PC-9 (cell line): ENCODE measurements around the gene PTPRG. TPM values are rescaled to one million over a fixed set of nuclear protein-coding genes. Genes with fewer than 3 reads are reported as not detected.

Experiments used
- BruUV-seq: library from RNA; stranded (reverse); fragments of 400-500 nt; replicated peaks from 2 replicates; lab custom pipeline; 2021; lab: Mats Ljungman, UMichigan
- CTCF ChIA-PET: fragments of 300-600 bp; sonication (Branson Sonifier 250); formaldehyde crosslinking; loops from one replicate; lab custom pipeline; 2022; ENCODE audit warnings: antibody characterized with exemption; lab: Charles Lee
- POLR2A ChIA-PET: fragments of 300-600 bp; sonication (Branson Sonifier 250); formaldehyde crosslinking; loops from one replicate; lab custom pipeline; 2022; ENCODE audit warnings: antibody characterized with exemption; ENCODE audit not compliant: unreplicated experiment; lab: Charles Lee
- DNase-seq, 2 experiments: peaks; one replicate each; pipeline versions ENCODE4 v3.0.0 to v3.0.0-alpha.2; 2015 to 2022; ENCODE audit warnings: mixed read lengths in 1 of 2
- H2AFZ ChIP-seq: fragments of 200-600 bp; sonication (generic); 2 replicates; pipeline ENCODE4 v1.8.1; 2017; ENCODE audit warnings: antibody characterized with exemption
- H3F3A ChIP-seq: fragments of 200-600 bp; sonication (generic); 2 replicates; pipeline ENCODE4 v1.8.1; 2017; ENCODE audit warnings: antibody characterized with exemption, mild to moderate bottlenecking, low read depth; ENCODE audit not compliant: insufficient read depth
- H3K27ac ChIP-seq: fragments of 200-600 bp; sonication (generic); 2 replicates; pipeline ENCODE4 v1.6.1; 2016; ENCODE audit warnings: mixed run types
- H3K27me3 ChIP-seq: fragments of 200-600 bp; sonication (generic); 2 replicates; pipeline ENCODE4 v1.6.1; 2016; ENCODE audit warnings: low read depth, mixed run types; ENCODE audit not compliant: insufficient read depth
- H3K36me3 ChIP-seq: fragments of 200-600 bp; sonication (generic); 2 replicates; pipeline ENCODE4 v1.6.1; 2016; ENCODE audit warnings: low read depth, mixed run types
- H3K4me1 ChIP-seq: fragments of 200-600 bp; sonication (generic); replicated peaks from 2 replicates; pipeline ENCODE4 v1.6.1; 2016; ENCODE audit warnings: mixed run types; ENCODE audit not compliant: insufficient read depth
- H3K4me2 ChIP-seq: fragments of 200-600 bp; sonication (generic); 2 replicates; pipeline ENCODE4 v1.6.1; 2017; ENCODE audit warnings: mixed run types
- H3K4me3 ChIP-seq: fragments of 200-600 bp; sonication (generic); 2 replicates; pipeline ENCODE4 v1.6.1; 2016; ENCODE audit warnings: mixed run types
- H3K79me2 ChIP-seq: fragments of 200-600 bp; sonication (generic); 2 replicates; pipeline ENCODE4 v1.6.1; 2017; ENCODE audit warnings: low read depth, mixed run types
- H3K9me2 ChIP-seq: fragments of 200-600 bp; sonication (generic); 2 replicates; pipeline ENCODE4 v1.8.1; 2017; ENCODE audit warnings: mild to moderate bottlenecking; ENCODE audit not compliant: insufficient read depth
- H3K9me3 ChIP-seq: fragments of 200-600 bp; sonication (generic); 2 replicates; pipeline ENCODE4 v1.8.1; 2016; ENCODE audit warnings: low read depth; ENCODE audit not compliant: insufficient read depth
- H4K20me1 ChIP-seq: fragments of 200-600 bp; sonication (generic); 2 replicates; pipeline ENCODE4 v1.8.1; 2017; ENCODE audit not compliant: insufficient read depth
- CTCF ChIP-seq: fragments of 200-600 bp; sonication (generic); conservative IDR thresholded peaks from 2 replicates; pipeline ENCODE4 v1.6.1; 2017; ENCODE audit warnings: mixed run types, antibody characterized with exemption, mild to moderate bottlenecking, moderate library complexity
- EZH2 ChIP-seq: fragments of 200-600 bp; sonication (generic); IDR thresholded peaks from 2 replicates; pipeline ENCODE4 v1.8.0; 2017; ENCODE audit warnings: antibody characterized with exemption, low read depth
- intact Hi-C: fragments of 100-400 bp; cut with micrococcal nuclease; formaldehyde crosslinking; loops from one replicate; pipeline ENCODE4 v1.10.0; 2022; ENCODE audit not compliant: unreplicated experiment
- total RNA-seq: library from RNA; stranded (reverse); gene quantifications from 2 replicates; pipeline ENCODE4 v1.2.3, GENCODE V29; 2021

Gene PTPRG
- total RNA-seq, 1 experiment from 2014 or later, result 32.9 TPM

- intact Hi-C loops, result no loop called here
- Histone ChIP-seq H3K36me3 (no peaks in the 10 kb centered on the region), H3F3A (no peaks in the 10 kb centered on the region), H3K4me3 (no peak overlapping the region), H3K9me3 (no peaks in the 10 kb centered on the region), H3K4me2 (no peak overlapping the region), H2AFZ (no peak overlapping the region), H3K4me1 (no peaks in the 10 kb centered on the region), H3K79me2 (no peaks in the 10 kb centered on the region), H3K9me2 (no peaks in the 10 kb centered on the region), H3K27me3 (no peaks in the 10 kb centered on the region), H4K20me1 (no peaks in the 10 kb centered on the region), H3K27ac (no peak overlapping the region)
- CTCF ChIA-PET, result no interaction called here
- no peak for DNase-seq
- no TSS peak for BruUV-seq
- TF ChIP-seq CTCF (no peak), EZH2 (no peak)
- POLR2A ChIA-PET, result no interaction called here
Observed at GRCh38 chr3:61944726-61945125, 383.4 kb downstream of the PTPRG start.

- ChIA-PET POLR2A (no interaction called here), CTCF (no interaction called here)
- H3K4me2 ChIP-seq, result no peak overlapping the region
- H3K9me2 ChIP-seq, result no peaks in the 10 kb centered on the region
- H2AFZ ChIP-seq, result no peak overlapping the region
- no peak for DNase-seq
- no peak overlapping the region for H3K4me3 ChIP-seq
- H3K9me3 ChIP-seq, result no peaks in the 10 kb centered on the region
- intact Hi-C loops, result no loop called here
- no peaks in the 10 kb centered on the region for H3K27me3 ChIP-seq
- H4K20me1 ChIP-seq, result no peaks in the 10 kb centered on the region
- H3K27ac ChIP-seq, result no peak overlapping the region
- no TSS peak for BruUV-seq
- no peaks in the 10 kb centered on the region for H3K36me3 ChIP-seq
- TF ChIP-seq EZH2 (no peak), CTCF (no peak)
- no peaks in the 10 kb centered on the region for H3K4me1 ChIP-seq
- H3K79me2 ChIP-seq, result no peaks in the 10 kb centered on the region
- H3F3A ChIP-seq, result no peaks in the 10 kb centered on the region
Observed at GRCh38 chr3:61945657-61946056, 384.3 kb downstream of the PTPRG start.

- TF ChIP-seq CTCF (no peak), EZH2 (no peak)
- intact Hi-C loops, result no loop called here
- no peak overlapping the region for H3K27ac ChIP-seq
- POLR2A ChIA-PET, result interaction anchor here (0.6 kb wide), 1 partner anchor 385 kb away, joined by 18 read pairs; no protein-coding TSS in a partner anchor
- H3K9me3 ChIP-seq, result no peaks in the 10 kb centered on the region
- H3F3A ChIP-seq, result no peaks in the 10 kb centered on the region
- H3K9me2 ChIP-seq, result no peaks in the 10 kb centered on the region
- no peak overlapping the region for H3K4me3 ChIP-seq
- no peaks in the 10 kb centered on the region for H4K20me1 ChIP-seq
- H3K79me2 ChIP-seq, result no peaks in the 10 kb centered on the region
- CTCF ChIA-PET, result no interaction called here
- no peaks in the 10 kb centered on the region for H3K36me3 ChIP-seq
- no peak overlapping the region for H3K4me2 ChIP-seq
- H3K27me3 ChIP-seq, result no peaks in the 10 kb centered on the region
- no peak overlapping the region for H2AFZ ChIP-seq
- no peaks in the 10 kb centered on the region for H3K4me1 ChIP-seq
- DNase-seq, result no peak
- no TSS peak for BruUV-seq
Observed at GRCh38 chr3:61946570-61947324, 385.4 kb downstream of the PTPRG start.
